Caco-2 (cell line): ENCODE measurements around the gene BACE2. TPM values are rescaled to one million over a fixed set of nuclear protein-coding genes. Genes with fewer than 3 reads are reported as not detected.
A peak's percentile ranks its signal among the peaks of the same experiment; 100 is the strongest.

Source experiments
- BruUV-seq: library from RNA; stranded (reverse); fragments of 400-500 nt; replicated peaks from 2 replicates; lab custom pipeline; 2021; lab: Mats Ljungman, UMichigan
- CTCF ChIA-PET: fragments of 300-600 bp; sonication (Branson Sonifier 250); formaldehyde crosslinking; loops from one replicate; lab custom pipeline; 2022; ENCODE audit warnings: antibody characterized with exemption; lab: Charles Lee
- POLR2A ChIA-PET: fragments of 300-600 bp; sonication (Branson Sonifier 250); formaldehyde crosslinking; loops from one replicate; lab custom pipeline; 2022; ENCODE audit warnings: antibody characterized with exemption; lab: Charles Lee
- DNase-seq, 2 experiments: peaks; one replicate each; pipeline versions ENCODE4 v3.0.0 to v3.0.0-alpha.2; 2020 to 2022
- H3K27me3 ChIP-seq: replicated peaks from 2 replicates; pipeline ENCODE4 v1.6.0; 2011; ENCODE audit warnings: low read length; ENCODE audit not compliant: control insufficient read depth, insufficient read depth
- H3K36me3 ChIP-seq: 2 replicates; pipeline ENCODE4 v1.5.1; 2011; ENCODE audit warnings: low read length; ENCODE audit not compliant: control insufficient read depth, insufficient read depth
- H3K4me1 ChIP-seq: fragments of 250-450 bp; sonication (Bioruptor Pico); 2 replicates; pipeline ENCODE4 v1.5.1; 2020; ENCODE audit warnings: mild to moderate bottlenecking
- H3K4me3 ChIP-seq: 2 replicates; pipeline ENCODE4 v1.5.1; 2011; ENCODE audit warnings: low read depth, mild to moderate bottlenecking, control low read depth, low read length
- H3K9me3 ChIP-seq: fragments of 250-450 bp; sonication (Bioruptor Pico); 2 replicates; pipeline ENCODE4 v1.5.1; 2020; ENCODE audit warnings: mild to moderate bottlenecking, moderate library complexity
- H3K27ac Mint-ChIP-seq: one replicate; pipeline ENCODE4 v1.8.0; 2022; ENCODE audit warnings: mixed read lengths; ENCODE audit not compliant: unreplicated experiment
- H3K27me3 Mint-ChIP-seq: one replicate; pipeline ENCODE4 v1.8.0; 2022; ENCODE audit warnings: mixed read lengths; ENCODE audit not compliant: insufficient read depth, unreplicated experiment
- H3K36me3 Mint-ChIP-seq: one replicate; pipeline ENCODE4 v1.8.0; 2022; ENCODE audit warnings: mild to moderate bottlenecking, mixed read lengths; ENCODE audit not compliant: insufficient read depth, unreplicated experiment
- H3K4me1 Mint-ChIP-seq: one replicate; pipeline ENCODE4 v1.8.0; 2022; ENCODE audit warnings: low read depth, mixed read lengths; ENCODE audit not compliant: unreplicated experiment
- H3K4me3 Mint-ChIP-seq: one replicate; pipeline ENCODE4 v1.8.0; 2022; ENCODE audit warnings: mild to moderate bottlenecking, moderate library complexity, mixed read lengths; ENCODE audit not compliant: unreplicated experiment
- H3K9me3 Mint-ChIP-seq: one replicate; pipeline ENCODE4 v1.8.0; 2022; ENCODE audit warnings: mixed read lengths; ENCODE audit not compliant: unreplicated experiment
- CTCF ChIP-seq, 2 experiments: fragments of 200-600 bp in 1 of 2; IDR thresholded peaks; 1 replicate in 1 of 2; 2 replicates in 1 of 2; pipeline versions ENCODE4 v1.5.1 to v1.8.0; 2011 to 2022; ENCODE audit warnings: antibody characterized with exemption in 1 of 2, control low read depth in 1 of 2, inconsistent platforms in 1 of 2, low read depth in 1 of 2, low read length in 1 of 2, mild to moderate bottlenecking in 1 of 2, moderate library complexity in 1 of 2; ENCODE audit not compliant: insufficient read depth in 1 of 2, severe bottlenecking in 1 of 2, unreplicated experiment in 1 of 2
- intact Hi-C: fragments of 100-400 bp; cut with micrococcal nuclease; formaldehyde crosslinking; loops from one replicate; pipeline ENCODE4 v1.10.0; 2022; ENCODE audit not compliant: unreplicated experiment
- total RNA-seq: library from RNA; stranded (reverse); gene quantifications from 2 replicates; pipeline ENCODE4 v1.2.3, GENCODE V29; 2022

BACE2 gene
- total RNA-seq, 1 experiment from 2014 or later: 8.8 TPM

- Mint-ChIP-seq H3K27me3 (peaks cover 1% of the 10 kb centered on the region), H3K36me3 (no peaks in the 10 kb centered on the region), H3K4me1 (peaks cover 6% of the 10 kb centered on the region), H3K4me3 (no peak overlapping the region), H3K9me3 (peaks cover under 1% of the 10 kb centered on the region), H3K27ac (no peak overlapping the region)
- Histone ChIP-seq H3K9me3 (no peaks in the 10 kb centered on the region), H3K27me3 (no peaks in the 10 kb centered on the region), H3K4me1 (no peaks in the 10 kb centered on the region), H3K36me3 (no peaks in the 10 kb centered on the region), H3K4me3 (no peak overlapping the region)
- no TSS peak for BruUV-seq
- CTCF ChIA-PET: interaction anchor here (0.6 kb wide), 1 partner anchor 449 kb away, joined by 3 read pairs; no protein-coding TSS in a partner anchor
- intact Hi-C loops: no loop called here
- no peak for DNase-seq
- POLR2A ChIA-PET: no interaction called here
- TF ChIP-seq CTCF (IDR thresholded peaks at IDR 0.05; ENCODE audit: insufficient read depth in 1 of 2, low read depth in 1 of 2, low read length in 1 of 2, severe bottlenecking in 1 of 2, unreplicated experiment in 1 of 2): no peak
Observed at GRCh38 chr21:41164052-41164451, 3.9 kb upstream of the BACE2 start.

GRCh38 chr21:41164981-41165655 is 2.8 kb upstream of the BACE2 start:
- ChIA-PET CTCF (no interaction called here), POLR2A (no interaction called here)
- no peak for DNase-seq
- H3K9me3 ChIP-seq: no peaks in the 10 kb centered on the region
- H3K36me3 ChIP-seq: no peaks in the 10 kb centered on the region
- Mint-ChIP-seq H3K27me3 (peaks cover 5% of the 10 kb centered on the region), H3K9me3 (no peaks in the 10 kb centered on the region), H3K27ac (no peak overlapping the region), H3K36me3 (no peaks in the 10 kb centered on the region), H3K4me3 (no peak overlapping the region), H3K4me1 (peaks cover 6% of the 10 kb centered on the region)
- intact Hi-C loops: no loop called here
- TF ChIP-seq CTCF (IDR thresholded peaks at IDR 0.05; ENCODE audit: insufficient read depth in 1 of 2, low read depth in 1 of 2, low read length in 1 of 2, severe bottlenecking in 1 of 2, unreplicated experiment in 1 of 2): no peak
- no peaks in the 10 kb centered on the region for H3K4me1 ChIP-seq
- H3K27me3 ChIP-seq: no peaks in the 10 kb centered on the region
- BruUV-seq: no TSS peak
- no peak overlapping the region for H3K4me3 ChIP-seq

- no TSS peak for BruUV-seq
- peaks cover 6% of the 10 kb centered on the region for H3K4me1 Mint-ChIP-seq
- H3K36me3 Mint-ChIP-seq: no peaks in the 10 kb centered on the region
- intact Hi-C loops: no loop called here
- H3K4me3 Mint-ChIP-seq: peak overlapping the region; percentile 81
- H3K9me3 ChIP-seq: no peaks in the 10 kb centered on the region
- peaks cover 5% of the 10 kb centered on the region for H3K27me3 Mint-ChIP-seq
- H3K4me1 ChIP-seq: no peaks in the 10 kb centered on the region
- H3K36me3 ChIP-seq: no peaks in the 10 kb centered on the region
- H3K9me3 Mint-ChIP-seq: no peaks in the 10 kb centered on the region
- CTCF ChIA-PET: no interaction called here
- POLR2A ChIA-PET: no interaction called here
- TF ChIP-seq CTCF (IDR thresholded peaks at IDR 0.05; ENCODE audit: insufficient read depth in 1 of 2, low read depth in 1 of 2, low read length in 1 of 2, severe bottlenecking in 1 of 2, unreplicated experiment in 1 of 2): no peak
- DNase-seq: no peak
- H3K27me3 ChIP-seq: no peaks in the 10 kb centered on the region
- H3K4me3 ChIP-seq: no peak overlapping the region; the same call in none of the 2 replicates
- H3K27ac Mint-ChIP-seq: no peak overlapping the region
Observed at GRCh38 chr21:41166884-41167283, 1.1 kb upstream of the BACE2 start.
